Testis (tissue), 2 donors: ENCODE measurements around the gene PLCB3.

ENCODE experiments used
- CTCF ChIP-seq, 3 experiments: fragments of 450-650 bp in 2 of 3; fragments of 200-600 bp in 1 of 3; sonication (generic) in 1 of 3; IDR thresholded peaks; one replicate each; pipeline ENCODE4 v1.5.1; 2016 to 2019; ENCODE audit warnings: antibody characterized with exemption in 3 of 3, mild to moderate bottlenecking in 2 of 3, moderate library complexity in 1 of 3
- POLR2A ChIP-seq: fragments of 450-650 bp; IDR thresholded peaks from one replicate; pipeline ENCODE4 v1.6.1; 2017; ENCODE audit warnings: antibody characterized with exemption, mild to moderate bottlenecking, moderate library complexity

GRCh38 chr11:64261556-64262080, 10.3 kb downstream of the PLCB3 start:
- TF ChIP-seq CTCF (IDR thresholded peaks at IDR 0.05), result no peak
- TF ChIP-seq POLR2A, result no peak
